ENCODE data around the gene HSPA9.

HSPA9 gene

DNA sequence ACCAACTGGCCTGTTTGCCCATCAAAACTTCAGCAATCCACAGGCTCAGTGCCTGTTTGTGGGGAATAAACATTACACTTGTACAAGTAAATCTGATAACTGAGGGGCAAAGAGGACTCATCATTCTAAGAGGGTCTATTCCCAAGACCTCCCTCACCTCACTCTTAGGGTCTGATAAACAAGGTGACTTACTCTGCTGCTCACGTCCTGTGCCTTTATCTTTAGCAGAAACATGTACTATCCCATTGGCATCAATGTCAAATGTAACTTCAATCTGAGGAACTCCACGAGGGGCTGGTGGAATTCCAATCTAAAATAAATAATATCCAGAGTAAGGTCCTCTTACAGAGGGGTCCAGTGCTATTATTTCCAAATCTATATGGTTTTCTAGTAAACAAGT is 17.5 kb downstream of the HSPA9 start:
- no peak for DNase-seq

DNA sequence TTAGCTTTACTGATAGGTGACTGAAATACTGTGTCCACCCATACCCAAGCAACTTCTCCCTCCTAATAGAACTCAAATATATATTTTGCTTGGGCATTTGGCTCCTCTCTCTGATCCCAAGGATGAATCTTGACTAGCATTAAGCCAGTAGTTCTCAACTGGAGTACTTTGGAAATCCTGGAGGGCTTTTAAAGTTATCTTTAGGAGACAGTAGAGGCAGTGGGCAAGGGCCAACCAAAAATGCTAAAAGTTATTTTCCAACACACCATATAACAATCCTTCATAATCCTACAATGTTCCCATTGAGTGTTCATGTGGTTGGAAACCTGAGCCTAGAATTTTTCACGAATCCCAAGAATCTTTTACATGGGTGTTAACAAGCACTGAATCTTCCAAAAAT is 21.1 kb downstream of the HSPA9 start:
- DNase-seq = no peak

DNA sequence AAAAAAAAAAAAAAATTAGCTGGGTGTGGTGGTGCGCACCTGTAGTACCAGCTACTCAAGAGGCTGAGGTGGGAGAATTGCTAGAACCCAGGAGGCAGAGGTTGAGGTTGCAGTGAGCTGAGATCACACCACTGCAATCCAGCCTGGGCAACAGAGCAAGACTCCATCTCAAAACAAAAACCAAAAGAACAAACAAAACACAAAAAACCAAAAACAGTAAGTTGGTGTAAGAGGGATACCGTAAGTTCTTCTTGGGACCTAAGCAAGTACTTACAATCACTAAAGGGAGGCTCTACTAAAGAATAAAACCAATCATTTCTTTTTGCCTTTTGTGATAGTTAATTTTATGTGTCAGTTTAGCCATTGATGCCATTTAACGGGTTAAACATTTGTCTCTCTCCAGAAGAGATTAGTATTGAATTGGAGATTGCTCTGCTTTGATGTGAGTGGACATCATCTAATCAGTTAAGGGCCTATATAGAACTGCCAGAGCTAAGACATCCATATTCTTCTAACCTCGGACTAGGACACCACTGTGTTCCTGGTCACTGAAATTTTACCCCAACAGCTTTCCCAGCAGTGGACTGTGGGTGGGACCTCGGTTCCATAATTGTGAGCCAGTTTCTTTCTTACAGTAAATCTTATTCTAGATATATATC is 21.6 kb downstream of the HSPA9 start:
- DNase-seq = no peak

DNA sequence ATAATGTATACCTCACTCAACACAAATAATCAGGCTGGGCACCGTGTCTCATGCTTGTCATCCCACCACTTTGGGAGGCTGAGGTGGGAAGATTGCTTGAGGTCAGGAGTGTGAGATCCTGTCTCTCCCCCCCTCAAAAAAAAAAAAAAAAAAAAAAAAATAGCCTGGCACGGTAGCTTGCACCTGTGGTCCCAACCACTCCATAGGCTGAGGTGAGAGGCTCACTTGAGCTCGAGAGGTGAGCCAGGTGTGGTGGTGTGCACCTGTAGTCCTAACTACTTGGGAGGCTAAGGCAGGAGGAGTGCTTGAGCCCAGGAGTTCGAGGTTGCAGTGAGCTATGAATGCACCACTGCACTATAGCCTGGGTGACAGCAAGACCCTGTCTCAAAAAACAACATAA is 22.5 kb downstream of the HSPA9 start:
- no peak for DNase-seq

DNA sequence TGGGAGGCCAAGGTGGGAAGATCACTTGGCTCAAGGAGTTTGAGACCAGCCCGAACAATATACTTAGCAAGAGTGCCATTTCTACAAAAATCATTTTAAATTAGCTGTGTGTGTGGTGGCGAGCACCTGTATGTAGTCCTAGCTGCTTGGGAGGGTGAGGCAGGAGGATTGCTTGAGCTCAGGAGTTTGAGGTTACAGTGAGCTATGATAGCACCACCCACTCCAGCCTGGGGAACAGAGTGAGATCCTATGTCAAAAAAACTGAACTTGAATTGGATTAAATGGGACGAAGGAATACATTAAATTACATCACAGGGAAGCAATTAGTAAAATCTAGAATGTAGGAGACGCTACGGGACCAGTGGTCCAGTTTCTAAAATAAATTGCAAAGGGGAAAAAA is 25.8 kb downstream of the HSPA9 start:
- DNase-seq = no peak

DNA sequence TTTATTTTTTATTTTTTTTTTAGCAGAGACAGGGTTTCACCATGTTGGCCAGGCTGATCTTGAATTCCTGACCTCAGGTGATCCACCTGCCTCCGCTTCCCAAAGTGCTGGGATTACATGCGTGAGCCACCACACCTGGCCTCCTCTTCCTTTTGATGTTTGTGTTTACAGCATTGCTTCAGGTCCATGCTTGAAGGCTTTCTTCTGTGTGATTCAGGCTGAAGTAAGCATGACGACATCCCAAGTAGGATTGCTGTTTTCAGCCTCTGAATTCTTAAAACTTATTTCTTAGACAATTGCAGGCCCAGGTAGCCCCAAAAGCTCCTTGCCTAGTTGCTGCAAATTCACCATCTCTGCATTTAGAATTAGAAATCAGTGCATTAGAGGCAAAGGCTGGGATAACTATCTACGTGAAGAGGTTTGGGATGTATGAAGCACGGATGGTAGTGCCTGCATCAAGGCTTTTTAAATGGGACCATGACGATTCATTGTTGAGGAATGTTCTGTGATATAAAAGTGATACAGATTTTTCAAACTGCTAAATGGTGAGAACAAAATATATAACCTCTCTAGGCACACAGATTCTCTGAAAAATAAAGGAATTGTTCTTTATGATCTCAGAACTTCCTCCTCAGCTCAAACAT is 29.2 kb downstream of the HSPA9 start:
- DNase-seq = no peak

DNA sequence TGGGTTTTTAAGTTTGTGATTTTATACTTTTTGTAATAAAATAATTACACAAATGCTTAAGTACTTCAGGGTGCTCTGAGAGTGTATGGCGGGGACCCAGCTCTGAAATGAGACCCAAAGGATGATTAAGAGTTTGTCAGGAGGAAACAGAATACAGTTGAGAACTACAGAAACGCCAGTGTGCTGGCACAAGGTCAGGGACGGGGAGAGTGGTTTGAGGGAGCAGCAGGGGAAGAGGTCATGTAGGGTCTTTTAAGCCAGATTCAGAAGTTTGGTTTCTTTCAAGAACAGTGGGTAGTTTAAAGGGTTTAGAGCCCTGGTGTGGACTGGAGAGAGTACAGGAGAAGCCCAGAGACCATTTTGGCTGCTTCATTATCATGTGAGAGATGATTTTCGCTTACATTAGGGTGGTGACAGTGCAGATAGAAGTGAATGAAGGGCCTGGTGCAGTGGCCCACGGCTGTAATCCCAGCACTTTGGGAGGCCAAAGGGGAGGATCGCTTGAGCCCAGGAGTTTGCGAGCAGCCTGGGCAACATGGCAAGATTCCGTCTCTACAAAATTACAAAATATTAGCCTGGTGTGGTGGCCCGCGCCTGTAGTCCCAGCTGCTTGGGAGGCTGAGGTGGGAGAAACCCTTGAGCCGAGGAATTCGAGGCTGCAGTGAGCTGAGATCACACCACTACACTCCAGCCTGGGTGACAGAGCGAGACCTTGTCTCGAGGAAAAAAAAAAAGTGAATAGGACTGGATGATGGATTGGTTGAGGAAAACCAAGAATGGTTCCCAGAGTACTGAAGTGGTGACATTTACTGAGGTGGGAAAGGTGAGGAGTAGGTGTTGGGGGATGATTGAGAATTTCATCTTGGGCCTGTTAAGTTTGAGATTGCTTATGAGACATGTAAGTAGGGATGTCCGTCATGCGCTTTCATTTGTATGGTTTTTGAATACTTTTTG is 30.7 kb downstream of the HSPA9 start:
- DNase-seq = peak; percentile 30

DNA sequence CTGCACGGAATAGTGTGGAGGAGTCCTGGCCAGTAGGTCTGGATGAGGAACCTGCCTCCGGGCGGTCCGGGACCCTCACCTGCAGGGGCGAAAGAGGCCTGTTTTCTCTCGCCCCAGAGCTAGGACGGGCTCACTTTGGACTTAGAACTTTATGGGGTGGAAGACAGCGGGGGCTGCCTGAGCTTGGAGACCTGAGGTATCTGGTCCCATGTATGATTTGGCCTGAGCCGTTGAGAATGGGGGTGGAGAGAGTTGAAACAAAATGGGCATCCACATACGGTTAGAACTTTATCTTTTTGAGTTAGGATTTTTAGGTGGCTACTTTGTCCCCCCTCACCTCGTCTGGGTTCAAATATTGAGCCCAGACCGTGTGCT is 31.5 kb downstream of the HSPA9 start:
- no peak for DNase-seq

DNA sequence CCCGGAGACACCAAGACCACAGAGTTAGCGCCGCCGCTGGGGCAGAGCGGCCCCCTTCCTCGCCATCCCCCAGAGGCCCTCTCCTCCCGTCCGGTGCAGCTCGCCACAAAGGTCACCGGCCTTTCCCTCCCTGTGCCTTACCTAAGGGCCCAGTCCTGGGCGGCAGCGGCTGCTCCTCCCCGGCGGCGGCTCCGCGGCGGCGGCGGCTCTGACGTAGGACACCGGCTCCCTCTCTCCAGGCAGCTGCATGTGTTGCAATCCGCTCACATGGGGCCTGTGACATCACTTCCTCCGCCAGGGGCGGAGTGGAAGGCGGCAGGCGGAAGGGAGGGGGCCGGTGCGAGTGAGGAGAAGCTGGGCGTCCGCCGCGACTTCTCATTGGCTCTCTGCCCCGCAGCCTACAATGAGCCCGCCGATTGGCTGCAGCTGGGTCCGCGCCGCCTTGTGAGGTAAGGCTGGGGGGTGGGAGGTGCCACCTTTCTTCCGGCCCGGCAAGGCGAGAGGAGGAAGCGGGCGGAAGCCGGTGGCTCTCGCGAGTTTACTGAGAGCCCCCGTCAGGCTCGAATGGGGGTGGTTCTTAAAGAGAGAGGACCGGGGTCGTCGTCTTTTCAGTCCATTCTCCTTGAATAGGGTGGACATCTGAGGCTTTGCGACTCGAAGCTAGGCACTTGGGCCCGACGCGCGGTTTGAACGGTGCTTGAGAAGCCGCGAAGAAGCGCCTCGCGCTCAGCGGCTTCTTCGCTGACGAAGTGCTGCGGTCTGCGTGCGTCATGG is 32.1 kb downstream of the HSPA9 start, which contains the start of gene ETF1:
TSS of gene ETF1 (minus strand) at position 281 of the 774 bp plus-strand sequence. CDS start 318 bp downstream, outside the sequence.
- peak; percentile 100 for DNase-seq

DNA sequence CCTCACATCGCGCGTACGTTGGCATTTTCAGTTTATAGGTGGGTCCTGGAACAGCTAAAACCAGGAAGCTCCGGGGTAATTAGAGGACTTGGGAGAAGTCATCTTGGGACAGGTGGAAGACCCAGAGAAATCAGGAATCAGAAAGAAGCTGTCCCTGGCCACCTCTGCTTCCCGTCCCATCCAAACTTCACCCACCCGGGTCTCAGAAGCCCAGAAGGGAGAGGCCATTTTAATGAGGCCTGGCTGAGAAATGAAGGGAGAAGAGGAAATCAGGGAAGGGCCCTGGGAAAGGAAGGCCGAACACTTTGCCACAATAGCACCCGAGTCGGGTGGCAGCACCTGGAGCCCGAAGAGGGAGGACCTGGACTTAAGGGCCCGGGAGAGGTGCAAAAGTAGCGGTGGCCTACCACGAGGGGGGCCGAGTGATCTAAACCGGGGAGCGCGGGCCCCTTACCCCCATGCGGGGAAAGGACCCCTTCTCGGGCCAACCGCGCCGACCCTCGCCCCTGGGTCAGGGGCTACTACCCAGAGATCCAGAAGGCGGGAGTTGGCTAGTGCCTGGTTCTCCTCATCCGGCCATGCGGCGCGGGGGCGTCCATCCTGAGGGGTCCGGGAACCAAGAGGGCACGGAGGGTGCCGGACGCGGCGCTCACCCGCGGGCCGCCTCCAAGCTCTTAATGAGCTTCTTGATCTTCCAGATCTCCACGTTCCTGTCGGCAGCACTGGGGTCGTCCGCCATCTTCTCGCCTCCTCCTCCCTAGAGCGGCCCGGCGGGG is 32.8 kb downstream of the HSPA9 start:
- DNase-seq = no peak

DNA sequence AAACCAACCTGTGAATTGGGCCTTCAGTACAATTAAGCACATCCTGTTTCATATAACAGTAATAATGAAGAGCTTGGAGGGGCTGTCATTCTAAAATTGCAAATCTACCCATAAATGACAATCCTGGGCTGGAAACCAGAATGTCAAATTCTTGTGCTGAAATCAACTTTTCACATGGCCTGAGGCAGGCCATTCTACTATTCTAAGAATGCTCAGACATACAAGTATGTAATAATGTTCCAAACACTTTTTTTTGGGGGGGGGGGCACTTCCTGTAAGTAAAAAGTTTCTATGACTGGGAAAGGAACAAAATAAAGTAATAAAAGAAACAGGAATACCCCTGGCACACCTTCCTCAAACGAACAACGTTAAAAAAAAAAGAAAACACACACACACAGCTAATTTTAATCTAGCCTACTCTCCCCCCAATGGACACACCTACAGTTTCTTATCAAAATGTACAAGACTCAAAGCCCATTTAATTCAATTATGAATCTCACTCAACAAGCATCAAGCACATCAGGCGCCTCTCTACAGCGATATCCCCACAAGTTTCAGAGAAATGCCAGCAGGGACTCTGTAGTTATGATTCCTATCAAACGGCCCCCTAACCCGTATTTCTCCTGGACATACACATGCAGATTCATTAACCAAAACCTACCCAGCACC is 33.6 kb downstream of the HSPA9 start:
- no peak for DNase-seq

DNA sequence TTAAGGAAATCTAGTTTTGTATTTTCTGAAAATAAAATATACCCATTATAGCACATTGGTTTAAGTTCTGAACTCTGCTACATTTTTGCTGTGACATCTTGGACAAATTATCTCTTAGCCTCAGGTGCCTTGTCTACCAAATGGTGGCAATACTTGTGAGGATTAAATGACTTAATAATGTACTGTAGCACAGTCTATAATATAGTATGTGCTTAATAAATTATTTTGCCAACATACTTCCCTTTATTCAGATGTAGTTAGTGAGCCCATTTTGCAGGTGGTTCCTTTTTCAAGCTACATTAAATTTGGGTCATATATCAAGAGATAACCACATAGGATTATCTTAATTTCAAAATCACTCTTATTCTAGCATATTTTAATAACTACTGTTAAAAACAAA is 35.4 kb downstream of the HSPA9 start:
- DNase-seq = no peak

DNA sequence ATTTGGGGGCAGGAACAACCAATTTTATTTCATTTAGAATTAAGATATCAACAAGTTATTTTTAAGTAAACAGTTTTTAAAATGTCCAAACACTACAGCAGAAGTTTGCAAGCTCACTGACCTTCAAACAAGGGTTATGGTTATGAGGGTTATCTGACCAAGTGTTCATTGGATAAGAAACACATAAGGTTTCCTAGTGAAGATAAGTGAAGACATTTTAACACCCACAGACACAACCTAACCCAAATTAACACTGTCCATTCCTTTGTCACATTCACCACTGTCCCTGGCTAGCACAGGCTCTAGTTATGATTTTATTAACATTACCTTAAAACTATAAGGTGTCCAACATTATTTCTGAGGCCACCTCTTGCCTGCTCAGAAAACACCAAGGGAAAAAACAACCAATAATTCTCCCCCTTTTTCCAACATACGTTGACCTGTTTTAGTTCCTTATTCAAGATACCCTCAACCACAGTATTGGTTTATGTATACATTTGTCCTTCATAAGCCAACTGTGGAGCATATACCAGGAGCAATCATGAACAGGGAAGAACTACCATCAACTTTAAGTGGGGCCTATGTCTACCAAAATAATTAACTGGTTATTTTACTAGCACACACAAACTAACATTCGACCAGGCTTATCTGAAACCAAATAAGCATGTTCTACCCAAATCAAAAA is 36.1 kb downstream of the HSPA9 start:
- DNase-seq = no peak

DNA sequence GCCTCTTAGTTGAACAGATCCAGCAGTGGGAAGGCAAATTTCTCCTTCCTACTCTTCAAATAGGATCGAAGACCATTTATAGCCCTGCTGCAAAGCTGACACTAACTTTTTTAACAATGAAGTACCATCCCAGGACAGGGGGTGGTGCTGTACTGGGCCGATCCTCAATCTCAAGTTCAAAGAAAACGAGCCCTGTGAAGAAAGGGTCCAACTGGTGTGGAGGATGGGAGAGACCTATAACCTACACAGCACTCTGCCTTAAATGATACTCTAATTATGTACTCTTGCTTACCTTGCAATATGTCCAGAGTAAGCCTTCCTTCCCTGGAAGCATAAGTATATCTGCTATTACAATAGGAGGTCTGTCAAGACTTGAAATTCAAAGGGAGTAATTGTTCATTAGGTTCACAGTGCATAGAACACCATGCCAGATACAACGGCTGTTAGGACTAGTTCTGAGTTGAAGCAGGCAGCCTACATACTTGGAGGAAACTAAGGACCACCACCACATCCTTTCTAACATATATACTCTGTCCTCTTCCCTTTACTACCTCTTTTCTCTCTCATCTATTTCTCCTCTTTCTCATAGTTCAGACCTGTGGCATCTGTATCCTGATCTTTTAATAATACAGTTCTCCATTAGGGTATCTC is 38.4 kb downstream of the HSPA9 start:
- no peak for DNase-seq

DNA sequence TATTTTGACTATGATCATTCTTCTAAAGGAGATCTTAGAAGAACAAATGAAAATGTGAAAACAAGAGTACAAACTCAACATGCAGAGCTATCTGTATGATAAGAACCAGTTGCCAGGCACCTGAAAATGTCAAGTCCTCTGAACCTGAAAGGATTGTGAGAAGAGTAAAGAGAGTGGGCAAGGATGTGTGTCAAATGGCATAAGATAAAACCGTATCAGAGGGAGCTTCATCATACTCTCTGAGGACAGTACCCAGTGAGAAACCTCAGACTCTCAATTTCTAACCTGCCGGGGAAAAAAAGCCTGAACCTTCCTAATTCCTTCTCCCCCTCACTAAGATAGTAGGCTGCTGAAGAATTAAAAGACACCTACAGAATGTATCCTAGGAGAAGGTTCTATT is 39.0 kb downstream of the HSPA9 start:
- no peak for DNase-seq

DNA sequence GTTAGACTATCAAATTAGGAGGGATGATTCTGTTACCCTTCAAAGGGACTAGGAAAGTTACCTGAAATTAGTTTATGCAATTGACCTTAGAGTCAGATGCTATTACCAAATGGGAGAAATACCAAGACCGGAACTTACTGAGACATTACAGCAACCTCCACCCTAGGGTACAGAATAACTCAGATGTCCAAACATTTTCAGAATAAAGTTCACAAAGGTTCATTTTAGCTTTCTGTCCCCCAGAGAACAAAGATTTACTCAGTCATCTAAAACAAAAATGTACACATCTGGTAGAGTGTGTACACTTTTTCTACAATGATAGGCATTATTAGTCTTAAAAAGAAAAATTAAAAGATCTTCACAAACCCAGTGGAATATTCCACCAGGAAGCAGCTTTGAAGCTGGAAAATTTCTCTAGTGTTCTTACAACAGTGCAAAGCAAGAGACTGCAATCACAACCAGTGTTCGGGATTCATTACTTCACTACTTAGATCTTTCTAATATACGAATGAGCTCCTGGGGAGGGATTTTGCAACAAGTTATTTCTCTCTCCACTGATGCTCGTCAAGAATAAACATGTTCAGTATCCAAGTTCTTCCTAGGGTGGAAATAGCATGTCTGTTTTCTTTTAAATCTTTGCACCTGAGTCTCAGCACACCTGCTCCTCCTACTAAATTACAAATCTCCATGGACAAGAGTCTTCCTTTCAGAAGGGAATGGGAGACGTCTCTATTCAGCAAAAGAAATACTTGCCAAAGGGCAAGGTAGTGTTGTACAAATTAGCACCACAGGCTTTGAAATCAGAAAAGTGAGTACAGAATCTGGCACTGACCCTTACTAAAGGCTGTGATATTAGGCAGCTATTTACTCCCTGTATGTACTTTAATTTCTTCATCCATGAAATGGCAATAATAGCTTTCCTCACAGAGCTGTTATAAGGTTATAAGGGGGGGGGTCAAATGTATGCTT is 40.9 kb downstream of the HSPA9 start:
- no peak for DNase-seq

DNA sequence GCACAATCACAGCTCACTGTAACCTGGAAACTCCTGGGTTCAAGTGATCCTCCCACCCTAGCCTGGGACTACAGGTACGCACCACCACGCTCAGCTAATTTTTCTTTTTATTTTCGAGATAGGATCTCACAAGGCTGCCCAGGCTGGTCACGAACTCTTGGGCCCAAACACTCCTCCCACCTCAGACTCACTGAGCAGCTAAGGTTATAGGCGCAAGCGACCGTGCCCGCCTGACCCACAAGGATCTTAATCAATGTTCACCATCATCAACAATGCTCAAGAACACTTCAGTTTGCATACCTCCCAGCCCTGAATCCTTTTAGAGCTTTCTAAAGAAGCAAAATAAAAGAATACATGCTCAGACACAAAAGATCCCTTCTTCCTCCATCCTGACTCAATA is 45.4 kb downstream of the HSPA9 start:
- DNase-seq = no peak

DNA sequence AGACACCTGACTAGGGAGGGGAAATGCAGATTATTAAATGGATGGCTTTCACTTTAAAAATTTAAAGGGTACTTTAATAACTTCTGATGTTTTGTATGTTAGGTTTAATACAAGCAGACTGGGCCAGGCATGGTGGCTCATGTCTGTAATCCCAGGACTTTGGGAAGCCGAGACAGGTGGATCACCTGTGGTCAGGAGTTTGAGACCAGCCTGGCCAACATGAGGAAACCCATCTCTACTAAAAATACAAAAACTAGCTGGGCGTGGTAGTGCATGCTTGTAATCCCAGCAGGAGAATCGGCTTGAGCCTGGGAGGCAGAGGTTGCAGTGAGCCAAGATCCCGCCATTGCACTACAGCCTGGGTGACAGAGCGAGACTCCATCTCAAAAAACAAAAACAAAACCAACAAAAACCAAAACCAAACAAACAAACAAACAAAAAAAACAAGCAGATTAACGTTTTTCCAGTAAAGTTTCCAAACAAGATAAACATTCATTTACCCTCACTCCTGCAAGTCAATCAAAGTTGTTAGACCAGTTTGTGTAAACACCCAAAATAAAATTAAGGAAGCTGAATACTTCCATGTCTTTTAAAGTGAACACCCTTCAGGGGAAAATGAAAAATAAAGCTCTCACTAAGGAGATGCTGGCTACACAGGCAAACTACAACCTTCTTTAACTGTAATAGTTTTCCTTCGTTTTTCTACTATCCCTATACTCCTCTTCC is 46.3 kb downstream of the HSPA9 start:
- DNase-seq = no peak

All from left hindlimb (tissue), 1 donor.